H9 (cell line): ENCODE results near the gene NRG3. TPM values are rescaled to one million over a fixed set of nuclear protein-coding genes. Genes with fewer than 3 reads are reported as not detected.

Experiments used
- DNase-seq: peaks from one replicate; pipeline ENCODE4 v3.0.0-alpha.2; 2017
- H2AFZ ChIP-seq: one replicate; pipeline ENCODE4 v1.6.1; 2013; ENCODE audit warnings: mild to moderate bottlenecking, low read length, control low read depth, moderate library complexity
- H2AK5ac ChIP-seq: 2 replicates; pipeline ENCODE4 v1.6.1; 2013; ENCODE audit warnings: low read length, control low read depth, mixed read lengths; ENCODE audit not compliant: insufficient read length
- H2BK120ac ChIP-seq: one replicate; pipeline ENCODE4 v1.6.1; 2013; ENCODE audit warnings: low read depth, mild to moderate bottlenecking, low read length, control low read depth, inconsistent platforms; ENCODE audit not compliant: poor library complexity, severe bottlenecking
- H2BK12ac ChIP-seq: 2 replicates; pipeline ENCODE4 v1.6.1; 2013; ENCODE audit warnings: low read length, control low read depth, mixed read lengths, low read depth; ENCODE audit not compliant: insufficient read length
- H2BK15ac ChIP-seq: 2 replicates; pipeline ENCODE4 v1.6.1; 2013; ENCODE audit warnings: low read depth, low read length, control low read depth
- H2BK20ac ChIP-seq: one replicate; pipeline ENCODE4 v1.6.1; 2013; ENCODE audit warnings: low read depth, mild to moderate bottlenecking, low read length, control low read depth, inconsistent platforms; ENCODE audit not compliant: poor library complexity, severe bottlenecking
- H2BK5ac ChIP-seq: 2 replicates; pipeline ENCODE4 v1.6.1; 2013; ENCODE audit warnings: low read length, control low read depth, mixed read lengths; ENCODE audit not compliant: insufficient read length
- H3K14ac ChIP-seq: 2 replicates; pipeline ENCODE4 v1.6.1; 2013; ENCODE audit warnings: low read length, control low read depth; ENCODE audit not compliant: insufficient read depth
- H3K18ac ChIP-seq: 2 replicates; pipeline ENCODE4 v1.6.1; 2013; ENCODE audit warnings: low read depth, mild to moderate bottlenecking, mixed read lengths, low read length, control low read depth; ENCODE audit not compliant: insufficient read length
- H3K23ac ChIP-seq: 2 replicates; pipeline ENCODE4 v1.6.1; 2013; ENCODE audit warnings: low read length, control low read depth, mixed read lengths, low read depth; ENCODE audit not compliant: insufficient read length
- H3K23me2 ChIP-seq: 2 replicates; pipeline ENCODE4 v1.6.1; 2013; ENCODE audit warnings: low read depth, mild to moderate bottlenecking, mixed read lengths, low read length, control low read depth; ENCODE audit not compliant: insufficient read length, poor library complexity, severe bottlenecking
- H3K27ac ChIP-seq: 2 replicates; pipeline ENCODE4 v1.5.1; 2013; ENCODE audit warnings: low read length, control low read depth, mixed read lengths, low read depth; ENCODE audit not compliant: insufficient read length
- H3K27me3 ChIP-seq: 2 replicates; pipeline ENCODE4 v1.6.1; 2013; ENCODE audit warnings: low read length, control low read depth, inconsistent platforms; ENCODE audit not compliant: insufficient read depth
- H3K4ac ChIP-seq: 2 replicates; pipeline ENCODE4 v1.6.1; 2013; ENCODE audit warnings: low read depth, mild to moderate bottlenecking, control low read depth, inconsistent platforms, low read length, moderate library complexity
- H3K4me1 ChIP-seq: 2 replicates; pipeline ENCODE4 v1.6.1; 2013; ENCODE audit warnings: low read length, control low read depth, inconsistent platforms; ENCODE audit not compliant: insufficient read depth
- H3K4me2 ChIP-seq: 2 replicates; pipeline ENCODE4 v1.6.1; 2013; ENCODE audit warnings: low read length, control low read depth, mixed read lengths; ENCODE audit not compliant: insufficient read length, insufficient read depth
- H3K56ac ChIP-seq: 2 replicates; pipeline ENCODE4 v1.6.1; 2013; ENCODE audit warnings: low read depth, mild to moderate bottlenecking, mixed read lengths, low read length, control low read depth; ENCODE audit not compliant: insufficient read length
- H3K79me1 ChIP-seq: 2 replicates; pipeline ENCODE4 v1.6.1; 2013; ENCODE audit warnings: low read depth, mild to moderate bottlenecking, moderate library complexity, low read length, control low read depth, inconsistent platforms; ENCODE audit not compliant: insufficient read depth, poor library complexity, severe bottlenecking
- H3K79me2 ChIP-seq: 2 replicates; pipeline ENCODE4 v1.6.1; 2013; ENCODE audit warnings: low read length, control low read depth, inconsistent platforms; ENCODE audit not compliant: insufficient read depth
- H3K9ac ChIP-seq: 2 replicates; pipeline ENCODE4 v1.6.1; 2013; ENCODE audit warnings: low read length, control low read depth, mixed read lengths; ENCODE audit not compliant: insufficient read length; ENCODE audit errors: extremely low read depth
- H3K9me3 ChIP-seq: one replicate; pipeline ENCODE4 v1.6.1; 2013; ENCODE audit warnings: low read depth, low read length, inconsistent platforms; ENCODE audit not compliant: control insufficient read depth
- H3T11ph ChIP-seq: one replicate; pipeline ENCODE4 v1.6.1; 2013; ENCODE audit warnings: mild to moderate bottlenecking, low read length, control low read depth, inconsistent platforms
- H4K20me1 ChIP-seq: one replicate; pipeline ENCODE4 v1.6.1; 2013; ENCODE audit not compliant: control insufficient read depth, insufficient read length, insufficient read depth
- H4K5ac ChIP-seq: 2 replicates; pipeline ENCODE4 v1.6.1; 2013; ENCODE audit warnings: low read depth, mild to moderate bottlenecking, mixed read lengths, low read length, control low read depth; ENCODE audit not compliant: insufficient read length
- H4K8ac ChIP-seq: replicated peaks from 2 replicates; pipeline ENCODE4 v1.6.1; 2013; ENCODE audit warnings: low read length, control low read depth, mixed read lengths, low read depth; ENCODE audit not compliant: insufficient read length
- H4K91ac ChIP-seq: 2 replicates; pipeline ENCODE4 v1.6.1; 2013; ENCODE audit warnings: low read depth, mild to moderate bottlenecking, moderate library complexity, mixed read lengths, low read length, control low read depth; ENCODE audit not compliant: insufficient read length
- H3K27ac Mint-ChIP-seq, 3 experiments: 2 replicates in 2 of 3; 3 replicates in 1 of 3; pipeline ENCODE4 v1.8.0; 2020 to 2021; ENCODE audit warnings: mixed read lengths in 3 of 3, mild to moderate bottlenecking in 1 of 3, moderate library complexity in 1 of 3
- H3K27me3 Mint-ChIP-seq: 2 replicates; pipeline ENCODE4 v1.8.0; 2021; ENCODE audit warnings: low read depth, mild to moderate bottlenecking, moderate library complexity, mixed read lengths
- H3K36me3 Mint-ChIP-seq, 3 experiments: 2 replicates in 2 of 3; 3 replicates in 1 of 3; pipeline ENCODE4 v1.8.0; 2020 to 2021; ENCODE audit warnings: low read depth in 3 of 3, mixed read lengths in 3 of 3; ENCODE audit not compliant: insufficient read depth in 1 of 3
- H3K4me1 Mint-ChIP-seq, 2 experiments: 2 replicates each; pipeline ENCODE4 v1.8.0; 2020; ENCODE audit warnings: mixed read lengths in 2 of 2
- H3K4me3 Mint-ChIP-seq, 2 experiments: 2 replicates in 1 of 2; 3 replicates in 1 of 2; pipeline ENCODE4 v1.8.0; 2020 to 2021; ENCODE audit warnings: mild to moderate bottlenecking in 2 of 2, mixed read lengths in 2 of 2, moderate library complexity in 1 of 2
- H3K9me3 Mint-ChIP-seq, 2 experiments: 2 replicates in 1 of 2; 3 replicates in 1 of 2; pipeline ENCODE4 v1.8.0; 2020; ENCODE audit warnings: mild to moderate bottlenecking in 2 of 2, mixed read lengths in 2 of 2, moderate library complexity in 1 of 2
- WGBS: extraction: QIAGEN DNeasy Blood & Tissue Kit; methylation state at CpG from one replicate; pipeline ENCODE4 v1.1.7; 2013; ENCODE audit warnings: missing lambda C conversion rate, low lambda C conversion rate, mixed read lengths; ENCODE audit not compliant: insufficient read length; ENCODE audit errors: extremely low coverage; 5-methylcytosine and 5-hydroxymethylcytosine counted together
- total RNA-seq: library from RNA; stranded (reverse); gene quantifications from 2 replicates; pipeline ENCODE4 v1.2.1, GENCODE V29; 2021
- TF ChIP-seq, protein P1 (sequence below): fragments of 200-600 bp; sonication (generic); conservative IDR thresholded peaks from 3 replicates; pipeline ENCODE4 v1.8.0; 2021; ENCODE audit warnings: antibody characterized with exemption, mild to moderate bottlenecking

Gene NRG3
- total RNA-seq, 1 experiment from 2014 or later, result 1.6 TPM

DNA sequence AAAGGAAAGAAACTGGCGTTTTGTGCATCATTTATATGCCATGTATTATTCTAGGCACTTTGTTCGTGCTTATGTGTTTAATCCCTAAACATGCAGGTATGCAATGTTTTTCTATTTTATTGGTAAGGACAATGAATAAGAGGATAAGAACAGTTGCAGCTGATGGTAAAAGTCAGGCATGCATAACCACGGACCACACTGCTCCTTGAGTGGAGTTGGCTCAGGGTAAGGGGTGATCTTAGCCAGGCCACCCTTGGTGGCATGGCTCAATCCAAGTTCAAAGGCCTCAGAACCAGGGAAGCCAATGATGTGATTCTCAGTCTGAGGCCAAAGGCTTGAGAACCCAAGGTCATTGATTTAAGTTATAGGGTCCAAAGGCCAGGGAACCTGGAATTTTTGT lies 1068.1 kb downstream of the NRG3 start:
- no peak overlapping the region for H4K8ac ChIP-seq
- H3K4me2 ChIP-seq, result no peak overlapping the region
- no peak overlapping the region for H2BK15ac ChIP-seq
- no peak overlapping the region for H3K9ac ChIP-seq
- H3K27ac ChIP-seq, result no peak overlapping the region
- TF ChIP-seq, protein P1, sequence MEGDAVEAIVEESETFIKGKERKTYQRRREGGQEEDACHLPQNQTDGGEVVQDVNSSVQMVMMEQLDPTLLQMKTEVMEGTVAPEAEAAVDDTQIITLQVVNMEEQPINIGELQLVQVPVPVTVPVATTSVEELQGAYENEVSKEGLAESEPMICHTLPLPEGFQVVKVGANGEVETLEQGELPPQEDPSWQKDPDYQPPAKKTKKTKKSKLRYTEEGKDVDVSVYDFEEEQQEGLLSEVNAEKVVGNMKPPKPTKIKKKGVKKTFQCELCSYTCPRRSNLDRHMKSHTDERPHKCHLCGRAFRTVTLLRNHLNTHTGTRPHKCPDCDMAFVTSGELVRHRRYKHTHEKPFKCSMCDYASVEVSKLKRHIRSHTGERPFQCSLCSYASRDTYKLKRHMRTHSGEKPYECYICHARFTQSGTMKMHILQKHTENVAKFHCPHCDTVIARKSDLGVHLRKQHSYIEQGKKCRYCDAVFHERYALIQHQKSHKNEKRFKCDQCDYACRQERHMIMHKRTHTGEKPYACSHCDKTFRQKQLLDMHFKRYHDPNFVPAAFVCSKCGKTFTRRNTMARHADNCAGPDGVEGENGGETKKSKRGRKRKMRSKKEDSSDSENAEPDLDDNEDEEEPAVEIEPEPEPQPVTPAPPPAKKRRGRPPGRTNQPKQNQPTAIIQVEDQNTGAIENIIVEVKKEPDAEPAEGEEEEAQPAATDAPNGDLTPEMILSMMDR, result no peak
- Mint-ChIP-seq H3K9me3 (peaks cover 10 to 11% of the 10 kb centered on the region in 2 experiments; a peak in 3 of 5 replicates), H3K27me3 (no peaks in the 10 kb centered on the region; the same call in 1 of the 2 replicates), H3K36me3 (peaks cover 0 to 6% (median 3%) of the 10 kb centered on the region in 3 experiments; a peak in 2 of 7 replicates), H3K4me3 (no peak overlapping the region), H3K27ac (no peak overlapping the region), H3K4me1 (no peaks in the 10 kb centered on the region)
- no peak overlapping the region for H2BK12ac ChIP-seq
- H3K23ac ChIP-seq, result no peak overlapping the region
- no peak for DNase-seq
- H3K79me2 ChIP-seq, result no peaks in the 10 kb centered on the region
- H3K9me3 ChIP-seq, result no peaks in the 10 kb centered on the region
- WGBS, result no CpG with 5 or more reads among the region's 3 CpGs
- H4K20me1 ChIP-seq, result no peaks in the 10 kb centered on the region
- no peaks in the 10 kb centered on the region for H3K4me1 ChIP-seq
- no peak overlapping the region for H2AK5ac ChIP-seq
- no peaks in the 10 kb centered on the region for H3K23me2 ChIP-seq
- no peak overlapping the region for H3T11ph ChIP-seq
- no peaks in the 10 kb centered on the region for H3K27me3 ChIP-seq
- H2BK120ac ChIP-seq, result no peak overlapping the region
- no peak overlapping the region for H4K91ac ChIP-seq
- H3K4ac ChIP-seq, result no peak overlapping the region
- H3K79me1 ChIP-seq, result no peaks in the 10 kb centered on the region
- H2BK5ac ChIP-seq, result no peak overlapping the region
- no peak overlapping the region for H2AFZ ChIP-seq
- no peak overlapping the region for H3K18ac ChIP-seq
- H3K56ac ChIP-seq, result no peak overlapping the region
- H4K5ac ChIP-seq, result no peak overlapping the region
- no peak overlapping the region for H2BK20ac ChIP-seq
- H3K14ac ChIP-seq, result no peak overlapping the region
